OCI-LY7 (cell line): ENCODE measurements around the gene OLAH.

Source experiments
- CTCF ChIP-seq: fragments of 200-600 bp; sonication (generic); conservative IDR thresholded peaks from 2 replicates; pipeline ENCODE4 v1.5.1; 2014; ENCODE audit warnings: mild to moderate bottlenecking, antibody characterized with exemption, low read length, moderate library complexity, mixed read lengths
- EZH2phosphoT487 ChIP-seq: fragments of 200-600 bp; sonication (generic); IDR thresholded peaks from 2 replicates; pipeline ENCODE4 v1.6.1; 2018; ENCODE audit warnings: low read depth, borderline replicate concordance, mild to moderate bottlenecking, mixed run types, antibody characterized with exemption, low read length, moderate library complexity, mixed read lengths

GRCh38 chr10:15059914-15060313 lies 16.2 kb downstream of the OLAH start:
- TF ChIP-seq CTCF: no peak
- no peak for TF ChIP-seq EZH2phosphoT487
